ENCODE data around the gene HMOX1.

DNA sequence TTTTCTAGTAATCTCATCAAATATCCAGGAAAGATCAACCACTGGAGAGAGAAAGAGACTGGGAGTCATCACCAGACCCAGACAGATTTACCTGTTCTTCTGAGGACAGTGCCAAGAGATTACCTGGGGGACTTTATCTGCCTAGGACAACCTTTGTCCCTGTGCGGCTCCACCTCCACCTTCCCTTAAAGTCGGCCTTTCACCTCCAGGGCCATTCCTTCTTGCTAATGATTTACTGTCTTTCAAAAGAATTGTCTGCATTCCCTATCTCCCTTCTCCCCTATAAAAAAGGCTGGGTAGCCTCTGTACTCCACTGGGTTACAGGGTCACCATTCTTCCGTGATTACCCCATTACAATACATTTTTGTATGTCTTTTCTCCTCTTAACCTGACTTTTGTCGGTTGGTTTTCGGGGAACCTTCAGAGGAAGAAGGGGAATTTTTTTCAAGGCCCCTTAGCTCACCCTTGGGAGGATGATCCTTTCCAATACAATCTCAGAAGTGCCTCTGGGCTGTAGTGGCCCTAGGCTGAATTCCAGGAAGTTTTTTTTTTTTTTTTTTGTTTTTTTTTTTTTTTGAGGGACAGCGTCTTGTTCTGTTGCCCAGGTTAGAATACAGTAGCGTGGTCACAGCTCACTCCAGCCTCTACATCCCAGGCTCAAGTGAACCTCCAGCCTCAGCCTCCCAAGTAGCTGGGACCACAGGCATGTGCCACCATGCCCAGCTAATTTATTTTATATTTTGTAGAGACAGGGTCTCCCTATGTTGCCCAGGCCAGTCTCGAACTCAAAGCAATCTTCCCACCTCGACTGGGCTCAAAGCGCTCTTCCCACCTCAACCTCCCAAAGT, 1.5 kb upstream of the HMOX1 start:
- TF ChIP-seq, protein P1, sequence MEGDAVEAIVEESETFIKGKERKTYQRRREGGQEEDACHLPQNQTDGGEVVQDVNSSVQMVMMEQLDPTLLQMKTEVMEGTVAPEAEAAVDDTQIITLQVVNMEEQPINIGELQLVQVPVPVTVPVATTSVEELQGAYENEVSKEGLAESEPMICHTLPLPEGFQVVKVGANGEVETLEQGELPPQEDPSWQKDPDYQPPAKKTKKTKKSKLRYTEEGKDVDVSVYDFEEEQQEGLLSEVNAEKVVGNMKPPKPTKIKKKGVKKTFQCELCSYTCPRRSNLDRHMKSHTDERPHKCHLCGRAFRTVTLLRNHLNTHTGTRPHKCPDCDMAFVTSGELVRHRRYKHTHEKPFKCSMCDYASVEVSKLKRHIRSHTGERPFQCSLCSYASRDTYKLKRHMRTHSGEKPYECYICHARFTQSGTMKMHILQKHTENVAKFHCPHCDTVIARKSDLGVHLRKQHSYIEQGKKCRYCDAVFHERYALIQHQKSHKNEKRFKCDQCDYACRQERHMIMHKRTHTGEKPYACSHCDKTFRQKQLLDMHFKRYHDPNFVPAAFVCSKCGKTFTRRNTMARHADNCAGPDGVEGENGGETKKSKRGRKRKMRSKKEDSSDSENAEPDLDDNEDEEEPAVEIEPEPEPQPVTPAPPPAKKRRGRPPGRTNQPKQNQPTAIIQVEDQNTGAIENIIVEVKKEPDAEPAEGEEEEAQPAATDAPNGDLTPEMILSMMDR (IDR thresholded peaks at IDR 0.05), result no peak
- no peak for TF ChIP-seq POLR2A (IDR thresholded peaks at IDR 0.05)

Measured in heart left ventricle (tissue), 13 donors.